ENCODE data around the gene IBTK. TPM values are rescaled to one million over a fixed set of nuclear protein-coding genes. Genes with fewer than 3 reads are reported as not detected.

IBTK gene
- total RNA-seq, 1 experiment from 2014 or later = 17.1 TPM

DNA sequence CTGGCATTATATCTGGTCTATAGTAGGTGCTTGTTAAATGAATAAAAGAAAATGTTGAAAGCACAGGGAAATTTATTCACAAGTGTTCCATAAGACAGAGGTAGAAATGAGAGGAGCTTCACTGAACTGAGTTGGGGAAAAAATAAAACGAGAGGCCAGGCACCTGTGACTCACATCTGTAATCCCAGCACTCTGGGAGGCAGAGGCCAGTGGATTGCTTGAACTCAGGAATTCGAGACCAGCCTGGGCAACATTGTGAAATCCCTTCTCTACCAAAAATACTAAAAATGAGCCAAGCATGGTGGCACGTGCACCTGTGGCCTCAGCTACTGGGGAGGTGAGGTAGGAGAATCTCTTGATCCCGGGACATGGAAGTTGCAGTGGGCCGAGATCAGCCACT lies 28.1 kb upstream of the IBTK start:
- Mint-ChIP-seq H3K4me1 (peaks cover 17 to 18% of the 10 kb centered on the region in 2 experiments), H3K9me3 (peaks cover 0 to 2% of the 10 kb centered on the region in 2 experiments; a peak in 1 of 5 replicates), H3K4me3 (no peak overlapping the region), H3K36me3 (ENCODE audit: insufficient read depth in 1 of 3, low read depth in 3 of 3) (no peaks in the 10 kb centered on the region), H3K27me3 (ENCODE audit: low read depth) (no peaks in the 10 kb centered on the region), H3K27ac (no peak overlapping the region)
- H4K5ac ChIP-seq (ENCODE audit: insufficient read length, low read depth, low read length) = no peak overlapping the region
- H3K9me3 ChIP-seq (ENCODE audit: control insufficient read depth, low read depth, low read length) = no peaks in the 10 kb centered on the region
- H4K20me1 ChIP-seq (ENCODE audit: control insufficient read depth, insufficient read depth, insufficient read length) = no peaks in the 10 kb centered on the region
- H2BK120ac ChIP-seq (ENCODE audit: low read depth, low read length, poor library complexity, severe bottlenecking) = no peak overlapping the region
- H2AK5ac ChIP-seq (ENCODE audit: insufficient read length, low read length) = no peak overlapping the region
- H3K27ac ChIP-seq (ENCODE audit: insufficient read length, low read depth, low read length) = no peak overlapping the region
- H3K27me3 ChIP-seq (ENCODE audit: insufficient read depth, low read length) = no peaks in the 10 kb centered on the region
- H3K9ac ChIP-seq (ENCODE audit: extremely low read depth, insufficient read length, low read length) = no peak overlapping the region
- no peak overlapping the region for H2BK12ac ChIP-seq (ENCODE audit: insufficient read length, low read depth, low read length)
- H3K79me2 ChIP-seq (ENCODE audit: insufficient read depth, low read length) = no peaks in the 10 kb centered on the region
- H3K23me2 ChIP-seq (ENCODE audit: insufficient read length, low read depth, low read length, poor library complexity, severe bottlenecking) = peaks cover 2% of the 10 kb centered on the region
- no peaks in the 10 kb centered on the region for H3K79me1 ChIP-seq (ENCODE audit: insufficient read depth, low read depth, low read length, poor library complexity, severe bottlenecking)
- H3K14ac ChIP-seq (ENCODE audit: insufficient read depth, low read length) = no peak overlapping the region
- H3K4ac ChIP-seq (ENCODE audit: low read depth, low read length) = no peak overlapping the region
- H3K18ac ChIP-seq (ENCODE audit: insufficient read length, low read depth, low read length) = no peak overlapping the region
- no peak overlapping the region for H3K56ac ChIP-seq (ENCODE audit: insufficient read length, low read depth, low read length)
- no peak overlapping the region for H2AFZ ChIP-seq (ENCODE audit: low read length)
- no peak overlapping the region for H2BK5ac ChIP-seq (ENCODE audit: insufficient read length, low read length)
- no peaks in the 10 kb centered on the region; the same call in 1 of the 2 replicates for H3K4me1 ChIP-seq (ENCODE audit: insufficient read depth, low read length)
- no peak overlapping the region for H4K8ac ChIP-seq (replicated peaks; ENCODE audit: insufficient read length, low read depth, low read length)
- TF ChIP-seq CTCF (conservative IDR thresholded peaks at IDR 0.05) = no peak
- WGBS (ENCODE audit: extremely low coverage, insufficient read length, low lambda C conversion rate) = no CpG with 5 or more reads among the region's 5 CpGs
- no peak overlapping the region for H4K91ac ChIP-seq (ENCODE audit: insufficient read length, low read depth, low read length)
- no peak overlapping the region for H3K23ac ChIP-seq (ENCODE audit: insufficient read length, low read depth, low read length)
- no peak overlapping the region for H3T11ph ChIP-seq (ENCODE audit: low read length)
- H3K4me2 ChIP-seq (ENCODE audit: insufficient read depth, insufficient read length, low read length) = no peak overlapping the region
- no peak overlapping the region for H2BK20ac ChIP-seq (ENCODE audit: low read depth, low read length, poor library complexity, severe bottlenecking)
- no peak overlapping the region for H2BK15ac ChIP-seq (ENCODE audit: low read depth, low read length)
- no peak for DNase-seq

Measured in H9 (cell line).